OCI-LY7 (cell line): Measurements from ENCODE around the gene BCAR3. TPM values are rescaled to one million over a fixed set of nuclear protein-coding genes. Genes with fewer than 3 reads are reported as not detected.

ENCODE experiments used
- BruUV-seq: library from RNA; stranded (reverse); fragments of 400-500 nt; replicated peaks from 2 replicates; lab custom pipeline; 2021; lab: Mats Ljungman, UMichigan
- CTCF ChIA-PET: fragments of 300-600 bp; sonication (Branson Sonifier 250); formaldehyde crosslinking; loops from one replicate; lab custom pipeline; 2022; ENCODE audit warnings: antibody characterized with exemption; ENCODE audit not compliant: unreplicated experiment; lab: Charles Lee
- POLR2A ChIA-PET: fragments of 300-600 bp; sonication (Branson Sonifier 250); formaldehyde crosslinking; loops from one replicate; lab custom pipeline; 2022; ENCODE audit warnings: antibody characterized with exemption; lab: Charles Lee
- DNase-seq: peaks from one replicate; pipeline ENCODE4 v3.0.0-alpha.2; 2015; ENCODE audit warnings: low spot score
- H2AFZ ChIP-seq: fragments of 200-600 bp; sonication (generic), shearing (Covaris generic); 2 replicates; pipeline ENCODE4 v1.6.1; 2014; ENCODE audit warnings: mild to moderate bottlenecking, antibody characterized with exemption, low read length, moderate library complexity
- H3K27ac ChIP-seq: fragments of 200-600 bp; sonication (generic); 2 replicates; pipeline ENCODE4 v1.5.1; 2014; ENCODE audit warnings: mixed run types, low read depth, mild to moderate bottlenecking, moderate library complexity, low read length, inconsistent platforms; ENCODE audit not compliant: poor library complexity, severe bottlenecking
- H3K36me3 ChIP-seq: fragments of 200-600 bp; sonication (generic); 2 replicates; pipeline ENCODE4 v1.6.1; 2014; ENCODE audit warnings: mild to moderate bottlenecking, antibody characterized with exemption, low read length, moderate library complexity, mixed read lengths; ENCODE audit not compliant: insufficient read depth
- H3K4me1 ChIP-seq: fragments of 200-600 bp; sonication (generic); 2 replicates; pipeline ENCODE4 v1.5.1; 2014; ENCODE audit warnings: mild to moderate bottlenecking, low read length; ENCODE audit not compliant: insufficient read depth, poor library complexity, severe bottlenecking
- H3K4me2 ChIP-seq: fragments of 200-600 bp; sonication (generic); 2 replicates; pipeline ENCODE4 v1.6.1; 2014; ENCODE audit warnings: mild to moderate bottlenecking, low read length
- H3K4me3 ChIP-seq: fragments of 200-600 bp; sonication (generic); 2 replicates; pipeline ENCODE4 v1.5.1; 2014; ENCODE audit warnings: mild to moderate bottlenecking, low read depth, low read length; ENCODE audit not compliant: poor library complexity, severe bottlenecking
- H3K79me2 ChIP-seq: fragments of 200-600 bp; sonication (generic); 2 replicates; pipeline ENCODE4 v1.6.1; 2016; ENCODE audit warnings: low read depth, mild to moderate bottlenecking, low read length, moderate library complexity, mixed read lengths; ENCODE audit not compliant: insufficient read depth
- H3K9me2 ChIP-seq: fragments of 200-600 bp; sonication (generic); 2 replicates; pipeline ENCODE4 v1.6.1; 2016; ENCODE audit warnings: mild to moderate bottlenecking, low read length, mixed read lengths; ENCODE audit not compliant: insufficient read depth
- H3K9me3 ChIP-seq: fragments of 200-600 bp; sonication (generic); 2 replicates; pipeline ENCODE4 v1.6.1; 2014; ENCODE audit warnings: mild to moderate bottlenecking, mixed run types, low read length, mixed read lengths
- H4K20me1 ChIP-seq: fragments of 200-600 bp; sonication (generic); 2 replicates; pipeline ENCODE4 v1.6.1; 2014; ENCODE audit warnings: mild to moderate bottlenecking, antibody characterized with exemption, low read length, moderate library complexity, mixed read lengths; ENCODE audit not compliant: insufficient read depth
- CTCF ChIP-seq: fragments of 200-600 bp; sonication (generic); conservative IDR thresholded peaks from 2 replicates; pipeline ENCODE4 v1.5.1; 2014; ENCODE audit warnings: mild to moderate bottlenecking, antibody characterized with exemption, low read length, moderate library complexity, mixed read lengths
- EZH2phosphoT487 ChIP-seq: fragments of 200-600 bp; sonication (generic); IDR thresholded peaks from 2 replicates; pipeline ENCODE4 v1.6.1; 2018; ENCODE audit warnings: low read depth, borderline replicate concordance, mild to moderate bottlenecking, mixed run types, antibody characterized with exemption, low read length, moderate library complexity, mixed read lengths
- intact Hi-C: fragments of 100-400 bp; cut with micrococcal nuclease; formaldehyde crosslinking; loops from one replicate; pipeline ENCODE4 v1.10.0; 2022; ENCODE audit not compliant: unreplicated experiment
- total RNA-seq, 2 experiments: library from RNA; depleted of rRNA in 1 of 2; stranded (reverse); fragments of >200 nt in 1 of 2; shearing (Covaris generic) in 1 of 2; gene quantifications; 2 replicates each; pipeline ENCODE4 v1.2.3, GENCODE V29; 2014 to 2022

BCAR3 gene
- total RNA-seq, 2 experiments from 2014 or later, result 16.3 to 24.2 TPM

- Histone ChIP-seq H2AFZ (no peak overlapping the region), H4K20me1 (no peaks in the 10 kb centered on the region), H3K79me2 (no peaks in the 10 kb centered on the region), H3K9me2 (no peaks in the 10 kb centered on the region), H3K4me1 (no peaks in the 10 kb centered on the region), H3K4me3 (no peak overlapping the region), H3K4me2 (no peak overlapping the region), H3K9me3 (no peaks in the 10 kb centered on the region), H3K36me3 (no peaks in the 10 kb centered on the region), H3K27ac (no peak overlapping the region)
- no peak for TF ChIP-seq CTCF
- no peak for TF ChIP-seq EZH2phosphoT487
- BruUV-seq, result no TSS peak
- intact Hi-C loops, result no loop called here
- no peak for DNase-seq
- ChIA-PET CTCF (no interaction called here), POLR2A (interaction anchor here (1.6 kb wide), 1 partner anchor 178 kb away, joined by 3 read pairs; no protein-coding TSS in a partner anchor)
These were observed 158.9 kb downstream of the BCAR3 start for GRCh38 chr1:93522721-93523120.

- Histone ChIP-seq H2AFZ (no peak overlapping the region), H3K4me2 (no peak overlapping the region), H3K9me3 (no peaks in the 10 kb centered on the region), H3K4me1 (no peaks in the 10 kb centered on the region), H4K20me1 (no peaks in the 10 kb centered on the region), H3K9me2 (no peaks in the 10 kb centered on the region), H3K79me2 (no peaks in the 10 kb centered on the region), H3K4me3 (no peak overlapping the region), H3K36me3 (no peaks in the 10 kb centered on the region), H3K27ac (no peak overlapping the region)
- ChIA-PET CTCF (no interaction called here), POLR2A (no interaction called here)
- BruUV-seq, result no TSS peak
- DNase-seq, result no peak
- no peak for TF ChIP-seq CTCF
- TF ChIP-seq EZH2phosphoT487, result no peak
- intact Hi-C loops, result no loop called here
These were observed 160.0 kb downstream of the BCAR3 start for GRCh38 chr1:93521618-93522017.

- no peak for DNase-seq
- no TSS peak for BruUV-seq
- intact Hi-C loops, result no loop called here
- H3K9me2 ChIP-seq, result no peaks in the 10 kb centered on the region
- H3K4me1 ChIP-seq, result no peaks in the 10 kb centered on the region
- H2AFZ ChIP-seq, result no peak overlapping the region
- no peaks in the 10 kb centered on the region for H3K36me3 ChIP-seq
- CTCF ChIA-PET, result no interaction called here
- no peaks in the 10 kb centered on the region for H4K20me1 ChIP-seq
- H3K4me2 ChIP-seq, result no peak overlapping the region
- TF ChIP-seq EZH2phosphoT487, result no peak
- H3K27ac ChIP-seq, result no peak overlapping the region
- no peak overlapping the region for H3K4me3 ChIP-seq
- H3K9me3 ChIP-seq, result no peaks in the 10 kb centered on the region
- POLR2A ChIA-PET, result interaction anchor here (0.6 to 1.3 kb wide), 2 partner anchors 44 to 1472 kb away, joined by 3 to 4 read pairs; no protein-coding TSS in a partner anchor
- H3K79me2 ChIP-seq, result no peaks in the 10 kb centered on the region
These were observed 162.3 kb downstream of the BCAR3 start for GRCh38 chr1:93519199-93519829.
